ENCODE results near the gene MTUS2.

- TF ChIP-seq, protein P1, sequence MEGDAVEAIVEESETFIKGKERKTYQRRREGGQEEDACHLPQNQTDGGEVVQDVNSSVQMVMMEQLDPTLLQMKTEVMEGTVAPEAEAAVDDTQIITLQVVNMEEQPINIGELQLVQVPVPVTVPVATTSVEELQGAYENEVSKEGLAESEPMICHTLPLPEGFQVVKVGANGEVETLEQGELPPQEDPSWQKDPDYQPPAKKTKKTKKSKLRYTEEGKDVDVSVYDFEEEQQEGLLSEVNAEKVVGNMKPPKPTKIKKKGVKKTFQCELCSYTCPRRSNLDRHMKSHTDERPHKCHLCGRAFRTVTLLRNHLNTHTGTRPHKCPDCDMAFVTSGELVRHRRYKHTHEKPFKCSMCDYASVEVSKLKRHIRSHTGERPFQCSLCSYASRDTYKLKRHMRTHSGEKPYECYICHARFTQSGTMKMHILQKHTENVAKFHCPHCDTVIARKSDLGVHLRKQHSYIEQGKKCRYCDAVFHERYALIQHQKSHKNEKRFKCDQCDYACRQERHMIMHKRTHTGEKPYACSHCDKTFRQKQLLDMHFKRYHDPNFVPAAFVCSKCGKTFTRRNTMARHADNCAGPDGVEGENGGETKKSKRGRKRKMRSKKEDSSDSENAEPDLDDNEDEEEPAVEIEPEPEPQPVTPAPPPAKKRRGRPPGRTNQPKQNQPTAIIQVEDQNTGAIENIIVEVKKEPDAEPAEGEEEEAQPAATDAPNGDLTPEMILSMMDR (IDR thresholded peaks at IDR 0.05; ENCODE audit: low read length), result no peak
- TF ChIP-seq EZH2 (optimal IDR thresholded peaks at IDR 0.05; ENCODE audit: low read depth, low read length), result no peak
Measured at GRCh38 chr13:28964803-28965202, 144.7 kb downstream of the MTUS2 start.

Measured in MM.1S (cell line).